Trophoblast cell (in vitro differentiated cells and primary cell): ENCODE results near the gene GALNTL6.

Experiments used
- DNase-seq, 2 donors: peaks; one replicate each; pipeline ENCODE4 v3.0.0-alpha.2; 2016
- H2AFZ ChIP-seq: 2 replicates; pipeline ENCODE4 v1.6.1; 2013; ENCODE audit warnings: low read length, moderate library complexity, mild to moderate bottlenecking; ENCODE audit not compliant: insufficient read depth, poor library complexity
- H2AK5ac ChIP-seq: 2 replicates; pipeline ENCODE4 v1.6.1; 2013; ENCODE audit warnings: mild to moderate bottlenecking, low read length
- H2BK120ac ChIP-seq: 2 replicates; pipeline ENCODE4 v1.6.1; 2013; ENCODE audit warnings: low read length, mild to moderate bottlenecking, moderate library complexity; ENCODE audit not compliant: insufficient read depth, poor library complexity
- H2BK12ac ChIP-seq: 2 replicates; pipeline ENCODE4 v1.6.1; 2013; ENCODE audit warnings: mild to moderate bottlenecking, low read length, moderate library complexity
- H2BK5ac ChIP-seq: 2 replicates; pipeline ENCODE4 v1.6.1; 2013; ENCODE audit warnings: low read length, low read depth, moderate library complexity, mild to moderate bottlenecking; ENCODE audit not compliant: poor library complexity
- H3K14ac ChIP-seq: 2 replicates; pipeline ENCODE4 v1.6.1; 2013; ENCODE audit warnings: mild to moderate bottlenecking, low read length
- H3K18ac ChIP-seq: 2 replicates; pipeline ENCODE4 v1.6.1; 2013; ENCODE audit warnings: mild to moderate bottlenecking, low read length
- H3K23ac ChIP-seq: 2 replicates; pipeline ENCODE4 v1.6.1; 2013; ENCODE audit warnings: low read length
- H3K27ac ChIP-seq: 2 replicates; pipeline ENCODE4 v1.5.1; 2013; ENCODE audit warnings: low read depth, mild to moderate bottlenecking, inconsistent platforms, low read length, moderate library complexity
- H3K27me3 ChIP-seq: 2 replicates; pipeline ENCODE4 v1.6.1; 2013; ENCODE audit warnings: inconsistent platforms, mild to moderate bottlenecking, low read length, moderate library complexity; ENCODE audit not compliant: insufficient read depth
- H3K36me3 ChIP-seq, 2 experiments: 1 replicate in 1 of 2; 2 replicates in 1 of 2; pipeline ENCODE4 v1.6.1; 2013; ENCODE audit warnings: low read length in 2 of 2, mild to moderate bottlenecking in 2 of 2, moderate library complexity in 1 of 2; ENCODE audit not compliant: insufficient read depth in 2 of 2, control insufficient read depth in 1 of 2
- H3K4ac ChIP-seq: 2 replicates; pipeline ENCODE4 v1.6.1; 2013; ENCODE audit warnings: low read depth, mild to moderate bottlenecking, low read length, moderate library complexity
- H3K4me1 ChIP-seq, 2 experiments: 1 replicate in 1 of 2; 2 replicates in 1 of 2; pipeline ENCODE4 v1.6.1; 2013; ENCODE audit warnings: low read length in 2 of 2, mild to moderate bottlenecking in 2 of 2, moderate library complexity in 1 of 2; ENCODE audit not compliant: insufficient read depth in 2 of 2, control insufficient read depth in 1 of 2
- H3K4me2 ChIP-seq: 2 replicates; pipeline ENCODE4 v1.6.1; 2013; ENCODE audit warnings: inconsistent platforms, mild to moderate bottlenecking, low read length, moderate library complexity
- H3K4me3 ChIP-seq: 2 replicates; pipeline ENCODE4 v1.5.1; 2013; ENCODE audit warnings: mild to moderate bottlenecking, low read depth, low read length, inconsistent platforms
- H3K79me1 ChIP-seq: one replicate; pipeline ENCODE4 v1.6.1; 2013; ENCODE audit warnings: low read length
- H3K79me2 ChIP-seq: 2 replicates; pipeline ENCODE4 v1.6.1; 2013; ENCODE audit warnings: low read length, mild to moderate bottlenecking; ENCODE audit not compliant: control insufficient read depth, insufficient read depth, poor library complexity
- H3K9ac ChIP-seq: 2 replicates; pipeline ENCODE4 v1.6.1; 2013; ENCODE audit warnings: mild to moderate bottlenecking, low read length
- H3K9me3 ChIP-seq: 2 replicates; pipeline ENCODE4 v1.6.1; 2013; ENCODE audit warnings: low read depth, mild to moderate bottlenecking, control low read depth, inconsistent platforms, low read length; ENCODE audit not compliant: insufficient read depth
- H4K12ac ChIP-seq: 2 replicates; pipeline ENCODE4 v1.6.1; 2013; ENCODE audit warnings: low read depth, mild to moderate bottlenecking, low read length, moderate library complexity
- H4K8ac ChIP-seq: 2 replicates; pipeline ENCODE4 v1.6.1; 2013; ENCODE audit warnings: low read depth, mild to moderate bottlenecking, low read length, moderate library complexity
- H4K91ac ChIP-seq: one replicate; pipeline ENCODE4 v1.6.1; 2013; ENCODE audit warnings: low read depth, mild to moderate bottlenecking, low read length, moderate library complexity
- WGBS: extraction: QIAGEN DNeasy Blood & Tissue Kit; methylation state at CpG from one replicate; pipeline ENCODE4 v1.1.7; 2013; ENCODE audit warnings: missing lambda C conversion rate; ENCODE audit not compliant: insufficient read length, insufficient coverage; ENCODE audit errors: extremely low coverage; 5-methylcytosine and 5-hydroxymethylcytosine counted together

GALNTL6 gene

GRCh38 chr4:172919269-172919668 is 1106.1 kb downstream of the GALNTL6 start:
- no peaks in the 10 kb centered on the region for H3K27me3 ChIP-seq
- H3K79me2 ChIP-seq = no peaks in the 10 kb centered on the region
- no peaks in the 10 kb centered on the region for H3K9me3 ChIP-seq
- H4K91ac ChIP-seq = no peak overlapping the region
- no peak overlapping the region for H2AK5ac ChIP-seq
- H3K23ac ChIP-seq = no peak overlapping the region
- no peak overlapping the region for H3K4ac ChIP-seq
- no peak overlapping the region for H4K12ac ChIP-seq
- H3K4me1 ChIP-seq = no peaks in the 10 kb centered on the region
- H2BK120ac ChIP-seq = no peak overlapping the region
- DNase-seq = peak; percentile 10 to 53
- H3K27ac ChIP-seq = no peak overlapping the region
- WGBS = no CpG with 5 or more reads among the region's 5 CpGs
- H3K18ac ChIP-seq = no peak overlapping the region
- no peaks in the 10 kb centered on the region for H3K36me3 ChIP-seq
- H4K8ac ChIP-seq = no peak overlapping the region
- H2BK5ac ChIP-seq = no peak overlapping the region
- H3K4me3 ChIP-seq = no peak overlapping the region
- no peak overlapping the region for H2AFZ ChIP-seq
- no peak overlapping the region for H3K9ac ChIP-seq
- no peak overlapping the region for H3K14ac ChIP-seq
- no peak overlapping the region for H2BK12ac ChIP-seq
- no peak overlapping the region for H3K4me2 ChIP-seq
- H3K79me1 ChIP-seq = no peaks in the 10 kb centered on the region

- Histone ChIP-seq H3K9ac (no peak overlapping the region), H3K79me1 (no peaks in the 10 kb centered on the region), H2AK5ac (no peak overlapping the region), H3K4me3 (no peak overlapping the region), H3K27me3 (no peaks in the 10 kb centered on the region), H2BK5ac (no peak overlapping the region), H3K4ac (no peak overlapping the region), H3K4me2 (no peak overlapping the region), H4K8ac (no peak overlapping the region), H3K36me3 (no peaks in the 10 kb centered on the region), H2BK120ac (no peak overlapping the region), H3K14ac (no peak overlapping the region), H3K23ac (no peak overlapping the region), H2BK12ac (no peak overlapping the region), H3K4me1 (no peaks in the 10 kb centered on the region), H4K12ac (no peak overlapping the region), H3K27ac (no peak overlapping the region), H3K79me2 (no peaks in the 10 kb centered on the region), H2AFZ (no peak overlapping the region), H4K91ac (no peak overlapping the region), H3K18ac (no peak overlapping the region), H3K9me3 (no peaks in the 10 kb centered on the region)
- WGBS = no CpG with 5 or more reads among the region's 5 CpGs
- no peak for DNase-seq
Observed at GRCh38 chr4:172927096-172927814, 1114.1 kb downstream of the GALNTL6 start.

GRCh38 chr4:172928347-172928746 is 1115.1 kb downstream of the GALNTL6 start:
- H3K4ac ChIP-seq = no peak overlapping the region
- H3K4me1 ChIP-seq = no peaks in the 10 kb centered on the region
- no peak overlapping the region for H3K27ac ChIP-seq
- H3K4me3 ChIP-seq = no peak overlapping the region
- H3K9ac ChIP-seq = no peak overlapping the region
- H3K23ac ChIP-seq = no peak overlapping the region
- H3K9me3 ChIP-seq = no peaks in the 10 kb centered on the region
- H4K91ac ChIP-seq = no peak overlapping the region
- H2AK5ac ChIP-seq = no peak overlapping the region
- no peaks in the 10 kb centered on the region for H3K36me3 ChIP-seq
- H2BK120ac ChIP-seq = no peak overlapping the region
- H3K27me3 ChIP-seq = no peaks in the 10 kb centered on the region
- peak; percentile 4 to 74 for DNase-seq
- H4K12ac ChIP-seq = no peak overlapping the region
- H2BK5ac ChIP-seq = no peak overlapping the region
- H3K4me2 ChIP-seq = no peak overlapping the region
- no peak overlapping the region for H4K8ac ChIP-seq
- H3K18ac ChIP-seq = no peak overlapping the region
- no peak overlapping the region for H2BK12ac ChIP-seq
- H3K14ac ChIP-seq = no peak overlapping the region
- H3K79me2 ChIP-seq = no peaks in the 10 kb centered on the region
- no peak overlapping the region for H2AFZ ChIP-seq
- no peaks in the 10 kb centered on the region for H3K79me1 ChIP-seq

GRCh38 chr4:172938072-172938829 is 1125.0 kb downstream of the GALNTL6 start:
- H3K14ac ChIP-seq = no peak overlapping the region
- no peaks in the 10 kb centered on the region for H3K79me2 ChIP-seq
- no peaks in the 10 kb centered on the region for H3K79me1 ChIP-seq
- H3K4me1 ChIP-seq = no peaks in the 10 kb centered on the region
- no peak overlapping the region for H3K4me2 ChIP-seq
- no peak overlapping the region for H3K9ac ChIP-seq
- no peak overlapping the region for H2BK12ac ChIP-seq
- no peak overlapping the region for H4K12ac ChIP-seq
- no peak overlapping the region for H3K18ac ChIP-seq
- no peak overlapping the region for H3K23ac ChIP-seq
- H3K27ac ChIP-seq = no peak overlapping the region
- H2BK5ac ChIP-seq = no peak overlapping the region
- no peak overlapping the region for H2BK120ac ChIP-seq
- H4K91ac ChIP-seq = no peak overlapping the region
- no peak overlapping the region for H3K4me3 ChIP-seq
- no CpG with 5 or more reads among the region's 6 CpGs for WGBS
- H3K9me3 ChIP-seq = no peaks in the 10 kb centered on the region
- H3K4ac ChIP-seq = no peak overlapping the region
- H2AK5ac ChIP-seq = no peak overlapping the region
- H3K27me3 ChIP-seq = no peaks in the 10 kb centered on the region
- DNase-seq = no peak
- H4K8ac ChIP-seq = no peak overlapping the region
- no peak overlapping the region for H2AFZ ChIP-seq
- H3K36me3 ChIP-seq = no peaks in the 10 kb centered on the region
